H1 (cell line): ENCODE data around the gene SERPINA12.

Experiments used
- ASH2L ChIP-seq: fragments of 200-600, 300-600 bp; sonication (generic); IDR thresholded peaks from one replicate; pipeline ENCODE4 v1.7.1; 2017; ENCODE audit warnings: low read length
- ATF3 ChIP-seq: IDR thresholded peaks from 2 replicates; pipeline ENCODE4 v1.6.1; 2011; ENCODE audit warnings: low read depth, mild to moderate bottlenecking, low read length; ENCODE audit not compliant: insufficient read depth
- BCL11A ChIP-seq, 2 experiments: IDR thresholded peaks; one replicate each; pipeline ENCODE4 v1.6.1; 2011; ENCODE audit warnings: low read depth in 2 of 2, low read length in 2 of 2, mild to moderate bottlenecking in 2 of 2
- BRCA1 ChIP-seq: IDR thresholded peaks from 2 replicates; pipeline ENCODE4 v1.6.1; 2012; ENCODE audit warnings: low read depth, low read length, improper control_type of control experiment
- HDAC6 ChIP-seq: IDR thresholded peaks from one replicate; pipeline ENCODE4 v1.7.1; 2012; ENCODE audit warnings: low read depth, mild to moderate bottlenecking, inconsistent platforms, low read length, moderate library complexity
- JUND ChIP-seq: IDR thresholded peaks from 2 replicates; pipeline ENCODE4 v1.6.1; 2011; ENCODE audit warnings: mild to moderate bottlenecking, improper control_type of control experiment, low read length
- KDM1A ChIP-seq: fragments of 200-600, 300-600 bp; sonication (generic); IDR thresholded peaks from 2 replicates; pipeline ENCODE4 v1.7.1; 2016; ENCODE audit warnings: mild to moderate bottlenecking, low read length, borderline replicate concordance
- POLR2A ChIP-seq, 2 experiments: IDR thresholded peaks; 1 replicate in 1 of 2; 2 replicates in 1 of 2; pipeline ENCODE4 v1.6.1; 2011; ENCODE audit warnings: low read depth in 2 of 2, low read length in 2 of 2, mild to moderate bottlenecking in 2 of 2; ENCODE audit errors: control extremely low read depth in 1 of 2
- SP1 ChIP-seq: IDR thresholded peaks from 2 replicates; pipeline ENCODE4 v1.6.1; 2011; ENCODE audit warnings: low read depth, low read length
- TAF1 ChIP-seq: IDR thresholded peaks from 2 replicates; pipeline ENCODE4 v1.6.1; 2011; ENCODE audit warnings: mild to moderate bottlenecking, low read depth, low read length
- TF ChIP-seq, protein P1 (sequence below), 3 experiments: IDR thresholded peaks; 1 replicate in 2 of 3; 2 replicates in 1 of 3; pipeline versions ENCODE4 v1.5.1 to v1.6.1; 2011; ENCODE audit warnings: low read length in 3 of 3, mild to moderate bottlenecking in 3 of 3, inconsistent platforms in 2 of 3, low read depth in 1 of 3, moderate library complexity in 1 of 3; ENCODE audit not compliant: insufficient read depth in 1 of 3; ENCODE audit errors: control extremely low read depth in 1 of 3
- TF ChIP-seq, protein P2 (sequence below): IDR thresholded peaks from 2 replicates; pipeline ENCODE4 v1.6.1; 2012; ENCODE audit warnings: inconsistent platforms
- TF ChIP-seq, protein P3 (sequence below): IDR thresholded peaks from 2 replicates; pipeline ENCODE4 v1.6.1; 2012; ENCODE audit warnings: inconsistent platforms

DNA sequence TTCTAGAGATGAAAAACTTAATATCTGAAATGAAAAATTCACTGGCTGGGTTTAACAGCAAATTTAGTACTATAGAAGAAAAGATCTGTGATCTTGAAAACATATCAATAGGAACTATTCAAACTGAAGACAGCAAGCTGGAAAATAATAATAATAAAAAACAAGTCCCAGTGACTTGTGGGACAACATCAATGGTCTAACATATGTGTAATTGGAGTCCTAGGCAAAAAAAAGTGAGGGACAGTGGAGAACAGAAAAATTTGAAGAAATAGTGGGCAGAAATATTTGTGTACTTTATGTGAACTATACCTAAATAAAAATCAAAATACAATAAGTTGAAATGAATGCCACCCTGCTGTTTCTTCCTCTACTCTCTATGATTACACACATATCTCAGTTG lies 30.8 kb downstream of the SERPINA12 start:
- TF ChIP-seq, protein P1, sequence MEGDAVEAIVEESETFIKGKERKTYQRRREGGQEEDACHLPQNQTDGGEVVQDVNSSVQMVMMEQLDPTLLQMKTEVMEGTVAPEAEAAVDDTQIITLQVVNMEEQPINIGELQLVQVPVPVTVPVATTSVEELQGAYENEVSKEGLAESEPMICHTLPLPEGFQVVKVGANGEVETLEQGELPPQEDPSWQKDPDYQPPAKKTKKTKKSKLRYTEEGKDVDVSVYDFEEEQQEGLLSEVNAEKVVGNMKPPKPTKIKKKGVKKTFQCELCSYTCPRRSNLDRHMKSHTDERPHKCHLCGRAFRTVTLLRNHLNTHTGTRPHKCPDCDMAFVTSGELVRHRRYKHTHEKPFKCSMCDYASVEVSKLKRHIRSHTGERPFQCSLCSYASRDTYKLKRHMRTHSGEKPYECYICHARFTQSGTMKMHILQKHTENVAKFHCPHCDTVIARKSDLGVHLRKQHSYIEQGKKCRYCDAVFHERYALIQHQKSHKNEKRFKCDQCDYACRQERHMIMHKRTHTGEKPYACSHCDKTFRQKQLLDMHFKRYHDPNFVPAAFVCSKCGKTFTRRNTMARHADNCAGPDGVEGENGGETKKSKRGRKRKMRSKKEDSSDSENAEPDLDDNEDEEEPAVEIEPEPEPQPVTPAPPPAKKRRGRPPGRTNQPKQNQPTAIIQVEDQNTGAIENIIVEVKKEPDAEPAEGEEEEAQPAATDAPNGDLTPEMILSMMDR (IDR thresholded peaks at IDR 0.05; ENCODE audit: control extremely low read depth in 1 of 3, insufficient read depth in 1 of 3, low read depth in 1 of 3, low read length in 3 of 3) = no peak
- TF ChIP-seq, protein P2, sequence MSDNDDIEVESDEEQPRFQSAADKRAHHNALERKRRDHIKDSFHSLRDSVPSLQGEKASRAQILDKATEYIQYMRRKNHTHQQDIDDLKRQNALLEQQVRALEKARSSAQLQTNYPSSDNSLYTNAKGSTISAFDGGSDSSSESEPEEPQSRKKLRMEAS = no peak
- TF ChIP-seq BRCA1 = no peak
- no peak for TF ChIP-seq BCL11A (IDR thresholded peaks at IDR 0.05; ENCODE audit: low read depth in 2 of 2, low read length in 2 of 2)
- TF ChIP-seq, protein P3, sequence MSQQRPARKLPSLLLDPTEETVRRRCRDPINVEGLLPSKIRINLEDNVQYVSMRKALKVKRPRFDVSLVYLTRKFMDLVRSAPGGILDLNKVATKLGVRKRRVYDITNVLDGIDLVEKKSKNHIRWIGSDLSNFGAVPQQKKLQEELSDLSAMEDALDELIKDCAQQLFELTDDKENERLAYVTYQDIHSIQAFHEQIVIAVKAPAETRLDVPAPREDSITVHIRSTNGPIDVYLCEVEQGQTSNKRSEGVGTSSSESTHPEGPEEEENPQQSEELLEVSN = no peak
- TF ChIP-seq SP1 = no peak
- no peak for TF ChIP-seq POLR2A (IDR thresholded peaks at IDR 0.05; ENCODE audit: control extremely low read depth in 1 of 2, low read depth in 2 of 2, low read length in 2 of 2)
- TF ChIP-seq ATF3 = no peak
- TF ChIP-seq HDAC6 = no peak
- no peak for TF ChIP-seq KDM1A
- no peak for TF ChIP-seq ASH2L
- no peak for TF ChIP-seq TAF1
- TF ChIP-seq JUND = no peak
